GM20431 (cell line): Measurements from ENCODE around the gene PTGDS.

Experiments
- in situ Hi-C: fragments of 300-500 bp; cut with MseI, MboI; formaldehyde crosslinking; loops from one replicate; pipeline ENCODE4 v1.15.0; 2020; ENCODE audit warnings: low sequenced_read_pairs; ENCODE audit not compliant: unreplicated experiment

The PTGDS gene

GRCh38 chr9:137007108-137007815, 30.0 kb downstream of the PTGDS start:
- in situ Hi-C loops = no loop called here

GRCh38 chr9:137007816-137008270, 30.5 kb downstream of the PTGDS start:
- in situ Hi-C loops = no loop called here

- in situ Hi-C loops = no loop called here
Observed at GRCh38 chr9:137008312-137008711, 31.0 kb downstream of the PTGDS start.

- in situ Hi-C loops = no loop called here
Observed at GRCh38 chr9:137009217-137009616, 31.9 kb downstream of the PTGDS start.

GRCh38 chr9:137009938-137010732, 32.8 kb downstream of the PTGDS start:
- in situ Hi-C loops = no loop called here

- in situ Hi-C loops = no loop called here
Observed at GRCh38 chr9:137011156-137011555, 33.9 kb downstream of the PTGDS start.

- in situ Hi-C loops = no loop called here
Observed at GRCh38 chr9:137011907-137012675, 34.8 kb downstream of the PTGDS start.

GRCh38 chr9:137012694-137013570, 35.6 kb downstream of the PTGDS start:
- in situ Hi-C loops = no loop called here

- in situ Hi-C loops = no loop called here
Observed at GRCh38 chr9:137013571-137013940, 36.3 kb downstream of the PTGDS start.

GRCh38 chr9:137014166-137014565, 36.9 kb downstream of the PTGDS start:
- in situ Hi-C loops = no loop called here

GRCh38 chr9:137014776-137015539, 37.7 kb downstream of the PTGDS start:
- in situ Hi-C loops = no loop called here

- in situ Hi-C loops = no loop called here
Observed at GRCh38 chr9:137015540-137015930, 38.2 kb downstream of the PTGDS start.

- in situ Hi-C loops = no loop called here
Observed at GRCh38 chr9:137015976-137016375, 38.7 kb downstream of the PTGDS start.

- in situ Hi-C loops = no loop called here
Observed at GRCh38 chr9:137016436-137016835, 39.1 kb downstream of the PTGDS start.

GRCh38 chr9:137017071-137017470, 39.8 kb downstream of the PTGDS start:
- in situ Hi-C loops = no loop called here

GRCh38 chr9:137017791-137018497, 40.6 kb downstream of the PTGDS start:
- in situ Hi-C loops = no loop called here

GRCh38 chr9:137018761-137019559, 41.7 kb downstream of the PTGDS start:
- in situ Hi-C loops = no loop called here
